Osteocyte (in vitro differentiated cells): ENCODE results near the gene KLK10. TPM values are rescaled to one million over a fixed set of nuclear protein-coding genes. Genes with fewer than 3 reads are reported as not detected.

ENCODE experiments used
- DNase-seq: peaks from one replicate; pipeline ENCODE4 v3.0.0; 2021; ENCODE audit warnings: mixed read lengths; ENCODE audit not compliant: unreplicated experiment; ENCODE audit errors: extremely low spot score
- H3K27ac Mint-ChIP-seq: one replicate; pipeline ENCODE4 v1.8.0; 2021; ENCODE audit warnings: mild to moderate bottlenecking, mixed read lengths; ENCODE audit not compliant: unreplicated experiment
- H3K27me3 Mint-ChIP-seq: one replicate; pipeline ENCODE4 v1.8.0; 2021; ENCODE audit warnings: mixed read lengths; ENCODE audit not compliant: unreplicated experiment
- H3K36me3 Mint-ChIP-seq: one replicate; pipeline ENCODE4 v1.8.0; 2021; ENCODE audit warnings: mixed read lengths; ENCODE audit not compliant: unreplicated experiment
- H3K4me1 Mint-ChIP-seq: one replicate; pipeline ENCODE4 v1.8.0; 2021; ENCODE audit warnings: mixed read lengths; ENCODE audit not compliant: unreplicated experiment
- H3K4me3 Mint-ChIP-seq: one replicate; pipeline ENCODE4 v1.8.0; 2021; ENCODE audit warnings: mild to moderate bottlenecking, moderate library complexity, mixed read lengths; ENCODE audit not compliant: unreplicated experiment
- H3K9me3 Mint-ChIP-seq: one replicate; pipeline ENCODE4 v1.8.0; 2021; ENCODE audit warnings: mixed read lengths; ENCODE audit not compliant: unreplicated experiment
- CTCF ChIP-seq: fragments of 200-600 bp; sonication (generic); IDR thresholded peaks from 2 replicates; pipeline ENCODE4 v1.5.0; 2021; ENCODE audit warnings: antibody characterized with exemption, mild to moderate bottlenecking, moderate library complexity
- total RNA-seq: library from RNA; stranded (reverse); gene quantifications from 2 replicates; pipeline ENCODE4 v1.2.1, GENCODE V29; 2021

Gene KLK10
- total RNA-seq, 1 donor from 2014 or later = not detected

- no peaks in the 10 kb centered on the region for H3K4me1 Mint-ChIP-seq
- no peak for DNase-seq
- no peak within 1 kb of the TSS for H3K27ac Mint-ChIP-seq
- H3K36me3 Mint-ChIP-seq = no peaks in the 10 kb centered on the region
- H3K4me3 Mint-ChIP-seq = no peak within 1 kb of the TSS
- H3K27me3 Mint-ChIP-seq = no peaks in the 10 kb centered on the region
- no peak for TF ChIP-seq CTCF
- H3K9me3 Mint-ChIP-seq = peaks cover 7% of the 10 kb centered on the region
Observed at GRCh38 chr19:50983625-50984292, 35.8 kb downstream of the KLK10 start, which contains the start of gene KLK7. KLK7 (minus strand) TSS chr19:50983917; CDS start chr19:50982399, 1,518 bp downstream.

GRCh38 chr19:50982186-50982585, 37.3 kb downstream of the KLK10 start:
- Mint-ChIP-seq H3K27ac (no peak overlapping the region), H3K4me3 (no peak overlapping the region), H3K9me3 (no peaks in the 10 kb centered on the region), H3K36me3 (no peaks in the 10 kb centered on the region), H3K4me1 (no peaks in the 10 kb centered on the region), H3K27me3 (no peaks in the 10 kb centered on the region)
- DNase-seq = no peak
- TF ChIP-seq CTCF = no peak

- H3K4me1 Mint-ChIP-seq = no peaks in the 10 kb centered on the region
- H3K27me3 Mint-ChIP-seq = no peaks in the 10 kb centered on the region
- no peak overlapping the region for H3K27ac Mint-ChIP-seq
- no peaks in the 10 kb centered on the region for H3K9me3 Mint-ChIP-seq
- no peak for TF ChIP-seq CTCF
- no peak overlapping the region for H3K4me3 Mint-ChIP-seq
- no peaks in the 10 kb centered on the region for H3K36me3 Mint-ChIP-seq
- no peak for DNase-seq
Observed at GRCh38 chr19:50981587-50982146, 37.8 kb downstream of the KLK10 start.

- TF ChIP-seq CTCF = no peak
- H3K27me3 Mint-ChIP-seq = no peaks in the 10 kb centered on the region
Observed at GRCh38 chr19:50980208-50980607, 39.3 kb downstream of the KLK10 start.

DNA sequence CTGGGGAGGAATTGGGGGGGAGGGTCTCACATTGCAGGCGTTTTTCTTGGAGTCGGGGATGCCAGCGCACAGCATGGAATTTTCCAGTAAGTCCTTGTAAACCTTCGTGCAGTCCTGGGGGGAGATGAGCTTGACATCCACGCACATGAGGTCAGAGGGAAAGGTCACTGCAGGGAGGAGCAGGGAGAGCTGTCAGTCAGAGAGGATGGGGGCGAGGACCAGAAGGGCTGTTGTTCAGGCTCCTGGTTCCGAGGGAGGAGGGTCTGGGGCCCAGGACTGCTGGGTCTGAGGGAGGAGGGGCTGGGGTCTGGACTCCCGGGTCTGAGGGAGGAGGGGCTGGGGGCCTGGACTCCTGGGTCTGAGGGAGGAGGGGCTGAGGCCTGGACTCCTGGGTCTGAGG, 39.8 kb downstream of the KLK10 start:
- H3K9me3 Mint-ChIP-seq = no peaks in the 10 kb centered on the region
- H3K27ac Mint-ChIP-seq = no peak overlapping the region
- TF ChIP-seq CTCF = no peak
- no peaks in the 10 kb centered on the region for H3K36me3 Mint-ChIP-seq
- no peak overlapping the region for H3K4me3 Mint-ChIP-seq
- H3K27me3 Mint-ChIP-seq = no peaks in the 10 kb centered on the region
- no peak for DNase-seq
- no peaks in the 10 kb centered on the region for H3K4me1 Mint-ChIP-seq

More at GRCh38 chr19:50980208-50980607, 39.3 kb downstream of the KLK10 start:
- H3K4me3 Mint-ChIP-seq = no peak overlapping the region
- H3K9me3 Mint-ChIP-seq = no peaks in the 10 kb centered on the region
- H3K27ac Mint-ChIP-seq = no peak overlapping the region
- H3K36me3 Mint-ChIP-seq = no peaks in the 10 kb centered on the region
- no peaks in the 10 kb centered on the region for H3K4me1 Mint-ChIP-seq
- no peak for DNase-seq
